ENCODE measurements around the gene NF2.

NF2 gene

GRCh38 chr22:29707010-29707409, 103.6 kb downstream of the NF2 start:
- peaks cover 13% of the 10 kb centered on the region for H3K4me1 ChIP-seq (ENCODE audit: low read length)
- no peak overlapping the region for H2AFZ ChIP-seq (ENCODE audit: low read depth, low read length)
- H3K4me2 ChIP-seq (ENCODE audit: low read length) = no peak overlapping the region

DNA sequence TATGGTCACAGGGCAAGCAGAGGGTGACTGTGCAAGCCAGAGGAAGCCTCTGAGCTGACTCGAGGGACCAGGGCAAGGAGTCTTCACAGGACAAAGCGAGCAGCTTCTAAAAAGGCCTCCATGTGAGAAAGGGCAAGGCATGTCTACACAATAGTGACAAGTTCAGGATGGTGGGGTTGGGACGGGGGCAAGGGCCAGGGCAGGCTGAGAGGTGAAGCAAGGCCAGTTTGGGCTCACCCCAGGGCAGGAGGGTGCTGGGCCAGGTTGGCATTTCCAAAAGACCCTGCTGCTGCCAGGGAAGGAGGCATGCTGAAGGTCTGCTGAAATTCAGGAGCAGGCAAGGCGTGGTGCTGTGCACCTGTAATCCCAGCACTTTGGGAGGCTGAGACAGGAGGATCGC, 104.0 kb downstream of the NF2 start:
- TF ChIP-seq EZH2phosphoT487 (IDR thresholded peaks at IDR 0.05; ENCODE audit: low read depth) = no peak
- TF ChIP-seq CTCF (IDR thresholded peaks at IDR 0.05; ENCODE audit: low read depth, low read length) = no peak
- H3K4me1 ChIP-seq (ENCODE audit: low read length) = peaks cover 15% of the 10 kb centered on the region

More at GRCh38 chr22:29707010-29707409, 103.6 kb downstream of the NF2 start:
- Histone ChIP-seq H3K9ac (ENCODE audit: low read length) (no peak overlapping the region), H3K9me3 (ENCODE audit: insufficient read depth, low read length) (no peaks in the 10 kb centered on the region), H3K27me3 (ENCODE audit: low read depth, low read length) (peaks cover 12% of the 10 kb centered on the region), H3K36me3 (replicated peaks; ENCODE audit: low read depth, low read length) (no peaks in the 10 kb centered on the region), H4K20me1 (ENCODE audit: insufficient read depth, low read length) (no peaks in the 10 kb centered on the region), H3K4me3 (ENCODE audit: low read length) (no peak overlapping the region), H3K27ac (ENCODE audit: low read length) (no peak overlapping the region), H3K79me2 (ENCODE audit: low read length) (no peaks in the 10 kb centered on the region)
- TF ChIP-seq CTCF (IDR thresholded peaks at IDR 0.05; ENCODE audit: low read depth, low read length) (no peak), EZH2phosphoT487 (IDR thresholded peaks at IDR 0.05; ENCODE audit: low read depth) (no peak)

GRCh38 chr22:29710193-29710592, 106.8 kb downstream of the NF2 start:
- H3K4me2 ChIP-seq (ENCODE audit: low read length) = no peak overlapping the region
- H3K4me3 ChIP-seq (ENCODE audit: low read length) = no peak overlapping the region
- 0 out of 2 replicates have a peak, but pooled peaks cover 10% of the 10 kb centered on the region for H3K27me3 ChIP-seq (ENCODE audit: low read depth, low read length)
- H3K36me3 ChIP-seq (replicated peaks; ENCODE audit: low read depth, low read length) = no peaks in the 10 kb centered on the region
- no peak overlapping the region for H2AFZ ChIP-seq (ENCODE audit: low read depth, low read length)
- H3K9ac ChIP-seq (ENCODE audit: low read length) = no peak overlapping the region
- H3K9me3 ChIP-seq (ENCODE audit: insufficient read depth, low read length) = no peaks in the 10 kb centered on the region
- H3K27ac ChIP-seq (ENCODE audit: low read length) = no peak overlapping the region
- TF ChIP-seq CTCF (IDR thresholded peaks at IDR 0.05; ENCODE audit: low read depth, low read length) (no peak), EZH2phosphoT487 (IDR thresholded peaks at IDR 0.05; ENCODE audit: low read depth) (no peak)
- 0 out of 2 replicates have a peak, but pooled peaks cover 2% of the 10 kb centered on the region for H3K4me1 ChIP-seq (ENCODE audit: low read length)
- no peaks in the 10 kb centered on the region for H3K79me2 ChIP-seq (ENCODE audit: low read length)
- H4K20me1 ChIP-seq (ENCODE audit: insufficient read depth, low read length) = peaks cover 10% of the 10 kb centered on the region; the same call in 1 of the 2 replicates

More for the DNA sequence above, 104.0 kb downstream of the NF2 start:
- Histone ChIP-seq H3K27me3 (ENCODE audit: low read depth, low read length) (peaks cover 13% of the 10 kb centered on the region), H4K20me1 (ENCODE audit: insufficient read depth, low read length) (no peaks in the 10 kb centered on the region), H3K9ac (ENCODE audit: low read length) (no peak overlapping the region), H3K27ac (ENCODE audit: low read length) (no peak overlapping the region), H3K79me2 (ENCODE audit: low read length) (no peaks in the 10 kb centered on the region), H3K4me2 (ENCODE audit: low read length) (no peak overlapping the region), H3K9me3 (ENCODE audit: insufficient read depth, low read length) (no peaks in the 10 kb centered on the region), H3K4me3 (ENCODE audit: low read length) (no peak overlapping the region), H3K36me3 (replicated peaks; ENCODE audit: low read depth, low read length) (no peaks in the 10 kb centered on the region), H2AFZ (ENCODE audit: low read depth, low read length) (no peak overlapping the region)

GRCh38 chr22:29710922-29711593, 107.6 kb downstream of the NF2 start:
- H3K27ac ChIP-seq (ENCODE audit: low read length) = no peak overlapping the region
- H3K36me3 ChIP-seq (replicated peaks; ENCODE audit: low read depth, low read length) = no peaks in the 10 kb centered on the region
- peaks cover 10% of the 10 kb centered on the region; the same call in 1 of the 2 replicates for H4K20me1 ChIP-seq (ENCODE audit: insufficient read depth, low read length)
- H3K9me3 ChIP-seq (ENCODE audit: insufficient read depth, low read length) = no peaks in the 10 kb centered on the region
- H3K27me3 ChIP-seq (ENCODE audit: low read depth, low read length) = 0 out of 2 replicates have a peak, but pooled peaks cover 10% of the 10 kb centered on the region
- no peak overlapping the region for H3K4me3 ChIP-seq (ENCODE audit: low read length)
- no peak overlapping the region for H2AFZ ChIP-seq (ENCODE audit: low read depth, low read length)
- 0 out of 2 replicates have a peak, but pooled peaks cover 2% of the 10 kb centered on the region for H3K4me1 ChIP-seq (ENCODE audit: low read length)
- TF ChIP-seq EZH2phosphoT487 (IDR thresholded peaks at IDR 0.05; ENCODE audit: low read depth) (no peak), CTCF (IDR thresholded peaks at IDR 0.05; ENCODE audit: low read depth, low read length) (no peak)
- H3K9ac ChIP-seq (ENCODE audit: low read length) = no peak overlapping the region
- no peaks in the 10 kb centered on the region for H3K79me2 ChIP-seq (ENCODE audit: low read length)
- no peak overlapping the region for H3K4me2 ChIP-seq (ENCODE audit: low read length)

Measured in OCI-LY3 (cell line).